IMR-90 (cell line): ENCODE data around the gene MAEA. TPM values are rescaled to one million over a fixed set of nuclear protein-coding genes. Genes with fewer than 3 reads are reported as not detected.

Experiments
- ATAC-seq: fragments of 200-7000 bp; cut with Tn5 transposase; 2 replicates; pipeline ENCODE4 v1.9.1; 2020; ENCODE audit warnings: low read depth, mild to moderate bottlenecking, moderate library complexity
- BruUV-seq: library from RNA; stranded (reverse); fragments of 400-500 nt; replicated peaks from 2 replicates; lab custom pipeline; 2021; lab: Mats Ljungman, UMichigan
- CTCF ChIA-PET: fragments of 300-600 bp; formaldehyde crosslinking; extraction: SDS; loops from one replicate; lab custom pipeline; 2021; ENCODE audit warnings: antibody characterized with exemption; lab: Yijun Ruan, JAX
- POLR2A ChIA-PET: fragments of 300-600 bp; sonication (Branson Sonifier 250); formaldehyde crosslinking; loops from one replicate; lab custom pipeline; 2022; ENCODE audit warnings: antibody characterized with exemption; ENCODE audit not compliant: unreplicated experiment; lab: Charles Lee
- DNase-seq: peaks from one replicate; pipeline ENCODE4 v3.0.0; 2013
- H2AFZ ChIP-seq: replicated peaks from 2 replicates; pipeline ENCODE3; 2013; ENCODE audit warnings: low read length, mild to moderate bottlenecking; ENCODE audit not compliant: poor library complexity
- H2AK5ac ChIP-seq: 2 replicates; pipeline ENCODE4 v1.6.1; 2013; ENCODE audit warnings: low read depth, low read length, inconsistent platforms
- H2AK9ac ChIP-seq: replicated peaks from 2 replicates; pipeline ENCODE3; 2013; ENCODE audit warnings: mild to moderate bottlenecking, low read depth, low read length, moderate library complexity; ENCODE audit not compliant: poor library complexity
- H2BK120ac ChIP-seq: 2 replicates; pipeline ENCODE4 v1.6.1; 2013; ENCODE audit warnings: low read depth, low read length, inconsistent platforms
- H2BK15ac ChIP-seq: 3 replicates; pipeline ENCODE4 v1.6.1; 2013; ENCODE audit warnings: low read depth, low read length, inconsistent platforms
- H2BK20ac ChIP-seq: 2 replicates; pipeline ENCODE4 v1.6.1; 2013; ENCODE audit warnings: low read depth, mild to moderate bottlenecking, inconsistent platforms, low read length, moderate library complexity
- H2BK5ac ChIP-seq: 2 replicates; pipeline ENCODE4 v1.6.1; 2013; ENCODE audit warnings: mild to moderate bottlenecking, low read depth, low read length, inconsistent platforms; ENCODE audit not compliant: poor library complexity, severe bottlenecking
- H3K14ac ChIP-seq: replicated peaks from 2 replicates; pipeline ENCODE4 v1.6.1; 2013; ENCODE audit warnings: low read depth, low read length, inconsistent platforms
- H3K18ac ChIP-seq: 2 replicates; pipeline ENCODE4 v1.6.1; 2013; ENCODE audit warnings: low read depth, low read length, control low read depth
- H3K23ac ChIP-seq: 2 replicates; pipeline ENCODE4 v1.6.1; 2013; ENCODE audit warnings: low read depth, low read length, inconsistent platforms
- H3K27ac ChIP-seq: 2 replicates; pipeline ENCODE4 v1.5.1; 2013; ENCODE audit warnings: mild to moderate bottlenecking, control low read depth, low read length; ENCODE audit not compliant: insufficient read depth
- H3K27me3 ChIP-seq: 2 replicates; pipeline ENCODE4 v1.6.1; 2013; ENCODE audit warnings: low read length; ENCODE audit not compliant: control insufficient read depth, insufficient read depth
- H3K36me3 ChIP-seq: 2 replicates; pipeline ENCODE4 v1.6.1; 2013; ENCODE audit warnings: low read length, mixed read lengths; ENCODE audit not compliant: control insufficient read depth, insufficient read depth
- H3K4ac ChIP-seq: 2 replicates; pipeline ENCODE4 v1.6.1; 2013; ENCODE audit warnings: low read depth, low read length, inconsistent platforms
- H3K4me1 ChIP-seq: 2 replicates; pipeline ENCODE4 v1.6.1; 2013; ENCODE audit warnings: low read length, mixed read lengths; ENCODE audit not compliant: control insufficient read depth, insufficient read depth
- H3K4me2 ChIP-seq: 2 replicates; pipeline ENCODE4 v1.6.1; 2013; ENCODE audit warnings: low read depth, mild to moderate bottlenecking, control low read depth, low read length, moderate library complexity
- H3K4me3 ChIP-seq: 2 replicates; pipeline ENCODE4 v1.5.1; 2013; ENCODE audit warnings: low read depth, mild to moderate bottlenecking, control low read depth, low read length, moderate library complexity; ENCODE audit not compliant: insufficient read depth
- H3K56ac ChIP-seq: 2 replicates; pipeline ENCODE4 v1.6.1; 2013; ENCODE audit warnings: low read length, inconsistent platforms; ENCODE audit not compliant: insufficient read depth; ENCODE audit errors: extremely low read depth
- H3K79me1 ChIP-seq, 2 experiments: 2 replicates each; pipeline ENCODE4 v1.6.1; 2013; ENCODE audit warnings: low read length in 2 of 2, inconsistent platforms in 1 of 2, low read depth in 1 of 2
- H3K9ac ChIP-seq: 2 replicates; pipeline ENCODE4 v1.6.1; 2013; ENCODE audit warnings: low read depth, low read length, control low read depth
- H3K9me1 ChIP-seq: 2 replicates; pipeline ENCODE4 v1.6.1; 2013; ENCODE audit warnings: low read length, inconsistent platforms; ENCODE audit not compliant: insufficient read depth
- H3K9me3 ChIP-seq: 2 replicates; pipeline ENCODE4 v1.6.1; 2013; ENCODE audit warnings: low read length; ENCODE audit not compliant: control insufficient read depth, insufficient read depth
- H4K20me1 ChIP-seq: 2 replicates; pipeline ENCODE4 v1.6.1; 2013; ENCODE audit warnings: low read length, inconsistent platforms; ENCODE audit not compliant: insufficient read depth
- H4K5ac ChIP-seq: 2 replicates; pipeline ENCODE4 v1.6.1; 2013; ENCODE audit warnings: mild to moderate bottlenecking, low read depth, low read length, control low read depth
- H4K8ac ChIP-seq, 2 experiments: 2 replicates each; pipeline ENCODE4 v1.6.1; 2013; ENCODE audit warnings: low read depth in 2 of 2, low read length in 2 of 2, control low read depth in 1 of 2, inconsistent platforms in 1 of 2
- H4K91ac ChIP-seq: 2 replicates; pipeline ENCODE4 v1.6.1; 2013; ENCODE audit warnings: low read depth, low read length, inconsistent platforms; ENCODE audit not compliant: insufficient read depth
- BHLHE40 ChIP-seq: fragments of 150-350 bp; IDR thresholded peaks from 2 replicates; pipeline ENCODE4 v1.6.1; 2016; ENCODE audit warnings: mild to moderate bottlenecking, low read depth, low read length
- FOS ChIP-seq: fragments of 150-350 bp; IDR thresholded peaks from 2 replicates; pipeline ENCODE4 v1.6.1; 2016; ENCODE audit warnings: low read depth, low read length
- MAZ ChIP-seq: IDR thresholded peaks from 2 replicates; pipeline ENCODE4 v1.6.1; 2012; ENCODE audit warnings: low read depth, mild to moderate bottlenecking, low read length, improper control_type of control experiment, moderate library complexity, borderline replicate concordance
- RAD21 ChIP-seq: IDR thresholded peaks from 2 replicates; pipeline ENCODE4 v1.6.1; 2012; ENCODE audit warnings: low read length, improper control_type of control experiment
- RFX5 ChIP-seq: IDR thresholded peaks from 2 replicates; pipeline ENCODE4 v1.8.0; 2012; ENCODE audit warnings: low read depth, mild to moderate bottlenecking, low read length, moderate library complexity
- WGBS, 2 experiments: methylation state at CpG; one replicate each; pipeline versions ENCODE4 v1.1.5 to v1.1.7; 2013; ENCODE audit warnings: missing lambda C conversion rate in 2 of 2; ENCODE audit not compliant: insufficient read length in 1 of 2; ENCODE audit errors: extremely low coverage in 2 of 2; 5-methylcytosine and 5-hydroxymethylcytosine counted together
- dilution Hi-C: fragments of 300-500 bp; cut with HindIII; formaldehyde crosslinking; loops from one replicate; pipeline ENCODE4 v1.14.3; 2018; ENCODE audit warnings: low sequenced_read_pairs; ENCODE audit not compliant: unreplicated experiment
- in situ Hi-C: fragments of 300-500 bp; cut with MboI; formaldehyde crosslinking; loops from 3 replicates; pipeline ENCODE4 v1.14.3; 2019; ENCODE audit warnings: low sequenced_read_pairs, inconsistent platforms, mixed read lengths
- intact Hi-C: fragments of 100-400 bp; cut with micrococcal nuclease; formaldehyde crosslinking; loops from 2 replicates; pipeline ENCODE4 v1.10.0; 2022
- polyA plus RNA-seq, 3 experiments: library from polyadenylated mRNA; depleted of rRNA; stranded (reverse); fragments of >200 nt; gene quantifications; 2 replicates each; pipeline ENCODE4 v1.2.3, GENCODE V29; 2012; ENCODE audit warnings: low replicate concordance in 1 of 3
- total RNA-seq: library from RNA; depleted of rRNA; stranded (reverse); fragments of >200 nt; gene quantifications from 2 replicates; pipeline ENCODE4 v1.2.3, GENCODE V29; 2012
- TF ChIP-seq, protein P1 (sequence below): fragments of 150-350 bp; IDR thresholded peaks from 2 replicates; pipeline ENCODE4 v1.6.1; 2016; ENCODE audit warnings: low read depth, mild to moderate bottlenecking, low read length, moderate library complexity, borderline replicate concordance

The MAEA gene
- total and polyA plus RNA-seq, 2 of the 4 experiments (the other 2 are of a cell fraction): 61.5 to 108 TPM

DNA sequence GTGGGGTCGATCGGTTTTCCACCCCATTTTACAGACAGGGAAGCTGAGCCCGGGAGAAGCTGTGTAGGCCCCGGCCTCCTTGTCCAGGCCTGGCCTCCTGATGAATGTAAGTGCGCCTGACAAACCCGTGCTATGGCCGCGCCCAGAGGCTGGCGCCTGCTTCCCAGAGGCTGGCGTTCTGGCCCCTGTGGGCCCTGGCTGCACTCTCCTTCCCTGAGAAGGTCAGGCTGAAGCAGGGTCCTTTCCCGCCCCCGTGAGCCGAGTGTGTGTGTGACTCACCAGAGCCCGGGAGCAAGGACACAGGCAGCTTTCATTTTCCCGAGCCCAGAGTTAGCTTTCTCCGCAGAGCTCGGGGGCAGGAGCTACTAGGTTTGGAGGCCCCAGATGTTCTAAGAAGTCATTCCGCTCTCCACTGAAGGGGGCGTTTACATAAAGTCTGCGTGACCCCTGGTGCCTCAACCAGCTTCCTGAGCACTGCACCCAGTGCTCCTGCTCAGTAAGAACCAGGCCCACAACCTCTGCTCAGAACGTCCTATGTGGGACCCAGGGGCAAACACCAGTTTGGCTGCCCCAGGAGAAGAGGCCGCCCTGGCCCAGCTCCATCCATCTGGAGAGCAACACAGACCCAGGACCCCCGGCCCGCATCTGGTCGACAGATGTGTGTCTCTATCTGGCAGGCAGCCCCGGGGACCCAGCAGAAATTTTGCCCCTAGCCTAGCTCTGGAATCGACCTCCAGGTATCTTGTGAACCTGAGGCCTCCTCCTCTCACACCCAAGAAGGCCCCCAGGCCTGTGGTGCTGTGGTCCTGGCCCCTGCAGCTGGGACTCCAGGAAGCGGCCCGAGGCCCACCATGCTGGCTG, 71.0 kb downstream of the MAEA start:
- H3K4me3 ChIP-seq: no peak overlapping the region
- TF ChIP-seq BHLHE40: no peak
- TF ChIP-seq FOS: peak; percentile 24; the same call in 1 of the 2 replicates
- no peak for TF ChIP-seq RFX5
- no peak for TF ChIP-seq MAZ
- TF ChIP-seq, protein P1, sequence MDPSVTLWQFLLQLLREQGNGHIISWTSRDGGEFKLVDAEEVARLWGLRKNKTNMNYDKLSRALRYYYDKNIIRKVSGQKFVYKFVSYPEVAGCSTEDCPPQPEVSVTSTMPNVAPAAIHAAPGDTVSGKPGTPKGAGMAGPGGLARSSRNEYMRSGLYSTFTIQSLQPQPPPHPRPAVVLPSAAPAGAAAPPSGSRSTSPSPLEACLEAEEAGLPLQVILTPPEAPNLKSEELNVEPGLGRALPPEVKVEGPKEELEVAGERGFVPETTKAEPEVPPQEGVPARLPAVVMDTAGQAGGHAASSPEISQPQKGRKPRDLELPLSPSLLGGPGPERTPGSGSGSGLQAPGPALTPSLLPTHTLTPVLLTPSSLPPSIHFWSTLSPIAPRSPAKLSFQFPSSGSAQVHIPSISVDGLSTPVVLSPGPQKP: no peak
- TF ChIP-seq RAD21: no peak
- POLR2A ChIA-PET: no interaction called here
- H4K91ac ChIP-seq: no peak overlapping the region
- H2BK120ac ChIP-seq: no peak overlapping the region
- H4K5ac ChIP-seq: no peak overlapping the region
- H2AK9ac ChIP-seq: peak overlapping the region; percentile 67
- BruUV-seq: no TSS peak
- no peak overlapping the region for H4K8ac ChIP-seq
- no peak overlapping the region for H3K4me2 ChIP-seq
- H3K4me1 ChIP-seq: 0 out of 2 replicates have a peak, but pooled peaks cover 2% of the 10 kb centered on the region
- H3K18ac ChIP-seq: no peak overlapping the region
- no peak overlapping the region for H2BK15ac ChIP-seq
- H3K14ac ChIP-seq: no peak overlapping the region
- H4K20me1 ChIP-seq: no peaks in the 10 kb centered on the region
- dilution Hi-C loops: no loop called here
- no peak overlapping the region for H3K9ac ChIP-seq
- H3K56ac ChIP-seq: no peak overlapping the region
- no peak overlapping the region for H3K4ac ChIP-seq
- ATAC-seq (peak; percentile 70), DNase-seq (peak; percentile 69)
- no peak overlapping the region for H2BK5ac ChIP-seq
- H3K27ac ChIP-seq: no peak overlapping the region
- CTCF ChIA-PET: interaction anchor here (0.7 kb wide), 1 partner anchor 70 kb away, joined by 3 read pairs; no protein-coding TSS in a partner anchor
- H3K79me1 ChIP-seq: no peaks in the 10 kb centered on the region; a peak in 1 of 4 replicates
- WGBS, 2 experiments: 55% methylated on average over 11 of the region's 29 CpGs; no CpG with 5 or more reads in 1 of the 2 experiments
- H2BK20ac ChIP-seq: no peak overlapping the region
- peaks cover 27% of the 10 kb centered on the region for H3K36me3 ChIP-seq
- no peaks in the 10 kb centered on the region for H3K9me1 ChIP-seq
- in situ Hi-C loops: no loop called here
- no peaks in the 10 kb centered on the region for H3K9me3 ChIP-seq
- peak overlapping the region; percentile 72 for H2AFZ ChIP-seq
- H3K27me3 ChIP-seq: no peaks in the 10 kb centered on the region
- no peak overlapping the region for H3K23ac ChIP-seq
- intact Hi-C loops: loop anchor here (10.0 kb wide), 1 partner anchor 364 kb away; the partner anchor contains the start of genes TACC3 and TMEM129
- H2AK5ac ChIP-seq: no peak overlapping the region
